ENCODE measurements around the gene ODC1.

Gene ODC1

GRCh38 chr2:10434886-10435819 lies 13.0 kb downstream of the ODC1 start:
- DNase-seq (ENCODE audit: low read depth in 2 of 2): peak; percentile 40 to 41

- DNase-seq (ENCODE audit: low read depth in 2 of 2): no peak
These were observed 13.9 kb downstream of the ODC1 start for GRCh38 chr2:10433947-10434885.

GRCh38 chr2:10433264-10433946 lies 14.7 kb downstream of the ODC1 start:
- no peak for DNase-seq (ENCODE audit: low read depth in 2 of 2)

- no peak for DNase-seq (ENCODE audit: low read depth in 2 of 2)
These were observed 15.6 kb downstream of the ODC1 start for GRCh38 chr2:10432311-10433181.

GRCh38 chr2:10431797-10432196 lies 16.3 kb downstream of the ODC1 start:
- DNase-seq (ENCODE audit: low read depth in 2 of 2): no peak

GRCh38 chr2:10430886-10431622 lies 17.1 kb downstream of the ODC1 start:
- DNase-seq (ENCODE audit: low read depth in 2 of 2): no peak

- DNase-seq (ENCODE audit: low read depth in 2 of 2): no peak
These were observed 19.2 kb downstream of the ODC1 start for GRCh38 chr2:10428924-10429323.

GRCh38 chr2:10428355-10428754 lies 19.8 kb downstream of the ODC1 start:
- no peak for DNase-seq (ENCODE audit: low read depth in 2 of 2)

GRCh38 chr2:10427618-10427949 lies 20.5 kb downstream of the ODC1 start:
- no peak for DNase-seq (ENCODE audit: low read depth in 2 of 2)

GRCh38 chr2:10426726-10427617 lies 21.2 kb downstream of the ODC1 start:
- DNase-seq (ENCODE audit: low read depth in 2 of 2): no peak

GRCh38 chr2:10425699-10426098 lies 22.4 kb downstream of the ODC1 start:
- no peak for DNase-seq (ENCODE audit: low read depth in 2 of 2)

- DNase-seq (ENCODE audit: low read depth in 2 of 2): no peak
These were observed 23.1 kb downstream of the ODC1 start for GRCh38 chr2:10424916-10425505.

- DNase-seq (ENCODE audit: low read depth in 2 of 2): no peak
These were observed 24.1 kb downstream of the ODC1 start for GRCh38 chr2:10424051-10424450.

GRCh38 chr2:10423400-10423774 lies 24.7 kb downstream of the ODC1 start:
- no peak for DNase-seq (ENCODE audit: low read depth in 2 of 2)

GRCh38 chr2:10422732-10423399 lies 25.3 kb downstream of the ODC1 start:
- no peak for DNase-seq (ENCODE audit: low read depth in 2 of 2)

GRCh38 chr2:10422251-10422650 lies 25.9 kb downstream of the ODC1 start:
- DNase-seq (ENCODE audit: low read depth in 2 of 2): no peak

- no peak for DNase-seq (ENCODE audit: low read depth in 2 of 2)
These were observed 28.4 kb downstream of the ODC1 start for GRCh38 chr2:10419553-10420257.

All from stimulated activated CD8-positive, alpha-beta memory T cell treated with anti-CD3 and anti-CD28 coated beads, Interleukin-15, amount 100 ng/mL, for 4 hours (primary cell).